ENCODE data around the gene TSR1. TPM values are rescaled to one million over a fixed set of nuclear protein-coding genes. Genes with fewer than 3 reads are reported as not detected.
A peak's percentile ranks its signal among the peaks of the same experiment; 100 is the strongest.

Gene TSR1
- total and polyA plus RNA-seq, 10 donors = 8.2 to 30.4 (median 19.6) TPM

DNA sequence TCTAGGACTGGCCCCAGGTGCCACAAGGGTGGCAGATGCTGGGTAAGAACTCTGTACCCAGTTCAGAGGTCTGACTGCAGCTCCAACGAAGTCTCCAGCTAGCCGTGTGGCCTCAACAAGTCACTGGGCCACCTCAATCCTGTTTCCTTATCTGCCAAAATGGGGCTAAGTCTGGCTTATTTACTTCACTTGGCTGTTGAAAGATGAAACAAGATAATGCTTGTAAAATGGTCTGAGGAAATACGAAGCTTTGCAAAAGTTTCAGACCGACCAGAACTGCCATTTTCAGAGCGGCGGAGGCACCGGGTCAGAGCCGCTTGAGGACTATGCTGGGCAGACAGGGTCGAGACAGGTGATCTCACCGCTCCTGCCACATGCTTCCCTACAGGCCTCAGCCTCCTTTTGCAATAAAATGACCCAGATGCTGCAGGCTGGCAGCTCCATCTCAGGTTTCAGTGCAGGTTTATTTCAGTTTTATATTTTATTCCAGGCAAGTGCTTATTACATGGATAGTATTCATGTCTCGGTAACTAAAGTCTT, 47.4 kb upstream of the TSR1 start:
- DNase-seq = no peak
- intact Hi-C loops (cut with DNase I; ENCODE audit: low total_unique reads) = loop anchor here (2.0 kb wide), 1 partner anchor 31 kb away; no protein-coding TSS in a partner anchor
- Histone ChIP-seq H3K27ac (peak overlapping the region in 2 of 8 donors; percentile 55 to 69), H3K9me3 (no peaks in the 10 kb centered on the region), H3K4me3 (no peak overlapping the region), H3K4me1 (peaks cover 6 to 65% (median 25%) of the 10 kb centered on the region in 6 donors), H3K36me3 (peaks cover 4 to 76% (median 48%) of the 10 kb centered on the region in 6 donors), H3K27me3 (replicated peaks in 1 of 7) (no peaks in the 10 kb centered on the region)
- TF ChIP-seq, protein P1, sequence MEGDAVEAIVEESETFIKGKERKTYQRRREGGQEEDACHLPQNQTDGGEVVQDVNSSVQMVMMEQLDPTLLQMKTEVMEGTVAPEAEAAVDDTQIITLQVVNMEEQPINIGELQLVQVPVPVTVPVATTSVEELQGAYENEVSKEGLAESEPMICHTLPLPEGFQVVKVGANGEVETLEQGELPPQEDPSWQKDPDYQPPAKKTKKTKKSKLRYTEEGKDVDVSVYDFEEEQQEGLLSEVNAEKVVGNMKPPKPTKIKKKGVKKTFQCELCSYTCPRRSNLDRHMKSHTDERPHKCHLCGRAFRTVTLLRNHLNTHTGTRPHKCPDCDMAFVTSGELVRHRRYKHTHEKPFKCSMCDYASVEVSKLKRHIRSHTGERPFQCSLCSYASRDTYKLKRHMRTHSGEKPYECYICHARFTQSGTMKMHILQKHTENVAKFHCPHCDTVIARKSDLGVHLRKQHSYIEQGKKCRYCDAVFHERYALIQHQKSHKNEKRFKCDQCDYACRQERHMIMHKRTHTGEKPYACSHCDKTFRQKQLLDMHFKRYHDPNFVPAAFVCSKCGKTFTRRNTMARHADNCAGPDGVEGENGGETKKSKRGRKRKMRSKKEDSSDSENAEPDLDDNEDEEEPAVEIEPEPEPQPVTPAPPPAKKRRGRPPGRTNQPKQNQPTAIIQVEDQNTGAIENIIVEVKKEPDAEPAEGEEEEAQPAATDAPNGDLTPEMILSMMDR (IDR thresholded peaks at IDR 0.05 in 8 of 11, conservative IDR thresholded peaks at IDR 0.05 in 3 of 11) = no peak
- TF ChIP-seq POLR2A (IDR thresholded peaks at IDR 0.05) = no peak
- 91 to 96% (median 94%) methylated on average over 11 of the region's 11 CpGs for WGBS, 5 donors

DNA sequence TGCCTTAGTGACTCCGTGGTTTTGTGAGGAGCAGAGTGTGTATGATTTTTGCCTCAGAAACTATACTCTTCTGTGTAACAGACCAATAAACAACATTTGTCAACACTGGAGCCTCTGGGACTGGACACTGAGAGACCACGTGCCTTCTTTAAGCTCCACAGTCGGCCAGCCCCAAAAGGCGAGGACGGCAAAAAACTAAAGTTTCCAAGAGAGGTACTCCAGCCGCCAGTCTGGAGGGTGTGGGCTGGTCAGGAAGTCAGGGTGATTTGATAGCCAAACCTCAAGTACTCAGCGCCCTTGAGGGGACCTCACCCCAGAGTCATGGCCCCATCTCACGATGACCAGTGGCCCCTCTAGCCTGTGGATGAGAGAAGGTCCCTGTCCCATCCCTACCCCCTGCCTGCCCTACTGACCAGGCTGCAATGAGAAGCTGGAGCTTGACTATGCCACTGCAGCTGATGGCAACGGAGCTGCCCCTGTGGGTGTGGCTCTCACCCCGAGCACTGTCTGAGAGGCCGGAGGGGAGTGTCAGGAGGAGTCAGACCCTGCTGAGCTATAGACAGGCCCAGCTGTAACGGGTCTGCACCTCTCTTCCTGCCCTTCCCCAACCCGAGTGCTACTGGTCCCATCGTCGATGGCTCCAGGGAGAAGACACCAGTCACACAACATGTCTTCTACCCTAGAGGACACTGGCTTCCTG, 44.8 kb upstream of the TSR1 start:
- TF ChIP-seq POLR2AphosphoS5 (IDR thresholded peaks at IDR 0.05) = peak in 1 of 3 donors; percentile 9
- no peak for TF ChIP-seq POLR2A (IDR thresholded peaks at IDR 0.05)
- TF ChIP-seq, protein P1 (IDR thresholded peaks at IDR 0.05 in 8 of 11, conservative IDR thresholded peaks at IDR 0.05 in 3 of 11) = no peak
- WGBS, 5 donors = 44 to 75% (median 68%) methylated on average over 13 to 15 of the region's 15 CpGs
- no peaks in the 10 kb centered on the region for H3K9me3 ChIP-seq
- intact Hi-C loops (cut with DNase I; ENCODE audit: low total_unique reads) = no loop called here
- peaks cover 6 to 51% (median 25%) of the 10 kb centered on the region in 6 donors for H3K4me1 ChIP-seq
- peak overlapping the region in 2 of 8 donors; percentile 14 for H3K27ac ChIP-seq
- no peak overlapping the region for H3K4me3 ChIP-seq
- H3K36me3 ChIP-seq = peaks cover 0 to 76% (median 48%) of the 10 kb centered on the region in 6 donors
- no peaks in the 10 kb centered on the region for H3K27me3 ChIP-seq (replicated peaks in 1 of 7)
- DNase-seq = no peak

DNA sequence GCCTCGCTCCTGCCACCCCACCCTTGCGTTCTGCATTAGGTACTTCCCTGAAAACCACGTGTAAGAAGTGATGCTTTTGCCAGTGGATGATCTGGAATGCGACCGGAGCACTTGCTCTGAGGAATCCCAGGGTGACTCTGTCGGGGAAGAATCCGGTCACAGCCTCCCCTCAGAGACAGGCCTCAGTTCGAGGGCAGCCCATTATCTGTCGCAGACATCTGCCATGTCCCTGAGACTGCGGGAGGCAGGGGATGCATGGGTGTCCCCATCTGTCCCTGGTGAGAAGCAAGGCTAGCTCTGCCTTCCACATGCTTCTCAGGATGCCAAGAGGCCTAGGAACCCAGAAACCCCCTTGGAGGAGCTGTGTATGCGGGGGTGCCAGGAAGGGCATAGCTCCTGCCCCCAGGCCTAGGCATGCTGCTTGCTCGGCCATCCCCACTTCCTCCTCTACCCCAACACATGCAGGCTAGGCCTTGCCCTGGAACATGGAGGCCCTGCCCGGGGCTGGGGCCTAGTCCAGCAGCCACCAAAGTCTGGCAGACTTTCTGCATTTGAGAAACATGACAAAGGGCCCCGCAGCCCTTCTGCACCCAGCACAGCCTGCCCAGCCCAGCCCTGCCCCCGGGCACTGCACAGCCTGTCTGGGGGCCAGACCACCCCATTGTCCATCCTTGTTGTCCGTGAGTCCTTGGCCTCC, 44.1 kb upstream of the TSR1 start:
- TF ChIP-seq, protein P1 (IDR thresholded peaks at IDR 0.05 in 8 of 11, conservative IDR thresholded peaks at IDR 0.05 in 3 of 11) = no peak
- TF ChIP-seq POLR2AphosphoS5 (IDR thresholded peaks at IDR 0.05) = peak in 1 of 3 donors; percentile 48
- TF ChIP-seq POLR2A (IDR thresholded peaks at IDR 0.05) = no peak
- Histone ChIP-seq H3K4me1 (peaks cover 6 to 45% (median 22%) of the 10 kb centered on the region in 6 donors), H3K27ac (peak overlapping the region in 2 of 8 donors; percentile 2 to 14), H3K9me3 (no peaks in the 10 kb centered on the region), H3K4me3 (no peak overlapping the region), H3K36me3 (peaks cover 0 to 76% (median 51%) of the 10 kb centered on the region in 6 donors), H3K27me3 (replicated peaks in 1 of 7) (no peaks in the 10 kb centered on the region)
- 78 to 90% (median 83%) methylated on average over 13 to 16 of the region's 16 CpGs for WGBS, 5 donors
- no peak for DNase-seq
- intact Hi-C loops (cut with DNase I; ENCODE audit: low total_unique reads) = no loop called here

Data from spleen (tissue), 11 donors.